OCI-LY1 (cell line): ENCODE data around the gene SLC22A8.

Source experiments
- EZH2 ChIP-seq: fragments of 200-600 bp; sonication (generic), shearing (Covaris generic); IDR thresholded peaks from 2 replicates; pipeline ENCODE4 v1.8.0; 2017; ENCODE audit warnings: borderline replicate concordance, mixed run types, mild to moderate bottlenecking, antibody characterized with exemption, low read length, moderate library complexity, mixed read lengths
- TF ChIP-seq, protein P1 (sequence below): fragments of 200-600 bp; sonication (generic), shearing (Covaris generic); IDR thresholded peaks from 2 replicates; pipeline ENCODE4 v1.5.1; 2017; ENCODE audit warnings: mild to moderate bottlenecking, antibody characterized with exemption, low read length, moderate library complexity, mixed read lengths

DNA sequence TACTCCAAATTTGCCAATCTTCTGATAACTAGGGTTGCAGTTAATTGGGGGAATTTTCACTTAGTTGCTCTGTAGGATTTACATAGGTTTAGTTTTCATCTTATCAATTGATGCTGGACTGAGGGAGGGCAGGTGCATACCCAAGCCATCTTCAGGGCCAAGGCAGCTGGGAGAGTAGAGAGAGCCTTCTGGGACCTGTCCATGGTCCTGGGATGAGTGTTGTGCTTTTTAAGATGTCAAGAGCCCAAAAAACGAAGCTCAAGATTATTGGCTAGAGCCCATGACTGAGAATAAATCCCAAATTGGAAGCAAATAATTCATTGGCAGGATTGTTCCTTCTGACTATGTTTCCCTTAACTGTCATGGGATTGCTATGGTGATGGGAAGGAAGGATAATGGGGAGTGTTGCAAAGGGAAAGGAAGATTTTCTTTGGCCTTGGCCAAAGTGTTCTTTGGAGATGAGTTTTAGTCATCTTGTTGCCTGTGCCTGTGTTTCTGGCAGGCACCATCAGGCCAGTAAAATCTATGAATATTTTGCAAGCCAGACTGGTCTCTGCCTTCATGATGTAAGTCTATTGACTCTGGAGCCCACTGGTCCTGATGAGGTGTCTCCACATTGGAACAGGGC, 35.4 kb downstream of the SLC22A8 start:
- TF ChIP-seq, protein P1, sequence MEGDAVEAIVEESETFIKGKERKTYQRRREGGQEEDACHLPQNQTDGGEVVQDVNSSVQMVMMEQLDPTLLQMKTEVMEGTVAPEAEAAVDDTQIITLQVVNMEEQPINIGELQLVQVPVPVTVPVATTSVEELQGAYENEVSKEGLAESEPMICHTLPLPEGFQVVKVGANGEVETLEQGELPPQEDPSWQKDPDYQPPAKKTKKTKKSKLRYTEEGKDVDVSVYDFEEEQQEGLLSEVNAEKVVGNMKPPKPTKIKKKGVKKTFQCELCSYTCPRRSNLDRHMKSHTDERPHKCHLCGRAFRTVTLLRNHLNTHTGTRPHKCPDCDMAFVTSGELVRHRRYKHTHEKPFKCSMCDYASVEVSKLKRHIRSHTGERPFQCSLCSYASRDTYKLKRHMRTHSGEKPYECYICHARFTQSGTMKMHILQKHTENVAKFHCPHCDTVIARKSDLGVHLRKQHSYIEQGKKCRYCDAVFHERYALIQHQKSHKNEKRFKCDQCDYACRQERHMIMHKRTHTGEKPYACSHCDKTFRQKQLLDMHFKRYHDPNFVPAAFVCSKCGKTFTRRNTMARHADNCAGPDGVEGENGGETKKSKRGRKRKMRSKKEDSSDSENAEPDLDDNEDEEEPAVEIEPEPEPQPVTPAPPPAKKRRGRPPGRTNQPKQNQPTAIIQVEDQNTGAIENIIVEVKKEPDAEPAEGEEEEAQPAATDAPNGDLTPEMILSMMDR = no peak
- TF ChIP-seq EZH2 = no peak
